ENCODE measurements around the gene NDUFA13. TPM values are rescaled to one million over a fixed set of nuclear protein-coding genes. Genes with fewer than 3 reads are reported as not detected.

NDUFA13 gene
- total RNA-seq, 4 donors from 2014 or later, result 41.6 to 113 (median 71.4) TPM

Other genes with a start within 250 kb of the NDUFA13 start
- gene TM6SF2, start 242.9 kb upstream of the NDUFA13 start, total RNA-seq, result not detected
- 10 to 100 TPM; 28.4 to 37.6 (median 32.3) TPM for gene SUGP1, start 195.7 kb upstream of the NDUFA13 start, total RNA-seq
- gene MAU2, start 195.4 kb upstream of the NDUFA13 start, total RNA-seq, result 10 to 100 TPM; 17.9 to 46.5 (median 39.0) TPM
- gene GATAD2A, start 110.5 kb upstream of the NDUFA13 start, total RNA-seq, result 10 to 100 TPM; 30.9 to 69.0 (median 36.6) TPM
- gene TSSK6, start 677 bp upstream of the NDUFA13 start, total RNA-seq, result 1 to 10 TPM in 2 of 4 donors, under 1 TPM in 2; 0.40 to 3.3 (median 0.92) TPM
- 1 to 10 TPM in 2 of 4 donors, under 1 TPM in 2; 0.45 to 1.4 (median 0.96) TPM for gene YJEFN3, start 12.7 kb downstream of the NDUFA13 start, total RNA-seq
- under 1 TPM in 2 of 4 donors, not detected in 2; 0.19 to 0.27 TPM for gene CILP2, start 22.0 kb downstream of the NDUFA13 start, total RNA-seq
- 1 to 10 TPM in 1 of 4 donors, under 1 TPM in 3; 0.42 to 4.5 (median 0.68) TPM for gene PBX4, start 102.5 kb downstream of the NDUFA13 start, total RNA-seq
- gene LPAR2, start 112.0 kb downstream of the NDUFA13 start, total RNA-seq, result 1 to 10 TPM in 3 of 4 donors, under 1 TPM in 1; 0.78 to 3.5 (median 2.3) TPM
- gene GMIP, start 127.4 kb downstream of the NDUFA13 start, total RNA-seq, result 10 to 100 TPM in 1 of 4 donors, 1 to 10 TPM in 3; 7.7 to 11.2 (median 8.0) TPM
- gene ATP13A1, start 147.5 kb downstream of the NDUFA13 start, total RNA-seq, result 100 to 1,000 TPM in 1 of 4 donors, 10 to 100 TPM in 3; 65.6 to 142 (median 92.3) TPM
- 1 to 10 TPM; 2.5 to 7.6 (median 4.4) TPM for gene ZNF101, start 152.6 kb downstream of the NDUFA13 start, total RNA-seq
- gene ZNF14, start 216.9 kb downstream of the NDUFA13 start, total RNA-seq, result 10 to 100 TPM in 2 of 4 donors, 1 to 10 TPM in 2; 7.4 to 11.4 (median 9.6) TPM

Measured in gastroesophageal sphincter (tissue), 4 donors.